K562 (cell line): ENCODE results near the gene THBS1. TPM values are rescaled to one million over a fixed set of nuclear protein-coding genes. Genes with fewer than 3 reads are reported as not detected.
A peak's percentile ranks its signal among the peaks of the same experiment; 100 is the strongest.

Experiments used
- ATAC-seq: fragments of 200-7000 bp; cut with Tn5 transposase; 3 replicates; pipeline ENCODE4 v1.9.1; 2020; ENCODE audit warnings: moderate library complexity
- BruUV-seq: library from RNA; stranded (reverse); fragments of 400-500 nt; replicated peaks from 2 replicates; lab custom pipeline; 2021; lab: Mats Ljungman, UMichigan
- CTCF ChIA-PET: fragments of 300-600 bp; formaldehyde crosslinking; extraction: SDS; loops from one replicate; lab custom pipeline; 2021; ENCODE audit warnings: low intra/inter-chr PET ratio; lab: Yijun Ruan, JAX
- POLR2A ChIA-PET: fragments of 300-600, 350-650 bp; sonication (Branson Sonifier 250); formaldehyde crosslinking; extraction: SDS; loops from one replicate; lab custom pipeline; 2021; ENCODE audit warnings: antibody characterized with exemption, inconsistent platforms; lab: Yijun Ruan, JAX
- DNase-seq, 4 experiments: peaks; one replicate each; pipeline versions ENCODE4 v3.0.0 to v3.0.0-alpha.2; 2011 to 2018; ENCODE audit warnings: low spot score in 3 of 4, mixed read lengths in 3 of 4; ENCODE audit errors: extremely low read depth in 1 of 4
- FAIRE-seq: peaks from 2 replicates; lab custom pipeline; 2011; peaks lifted over from hg19 to GRCh38; lab: Jason Lieb, UNC
- H2AFZ ChIP-seq: 2 replicates; pipeline ENCODE4 v1.6.0; 2011; ENCODE audit warnings: low read depth, low read length, control low read depth, inconsistent platforms
- H3K27ac ChIP-seq: fragments of 200-600 bp; 3 replicates; pipeline ENCODE4 v1.8.0; 2011; ENCODE audit warnings: low read depth, mild to moderate bottlenecking, control low read depth, inconsistent platforms, low read length, moderate library complexity, mixed read lengths; ENCODE audit errors: extremely low read depth
- H3K27me3 ChIP-seq, 2 experiments: fragments of 300-600 bp in 1 of 2; 2 replicates in 1 of 2; 3 replicates in 1 of 2; pipeline versions ENCODE4 v1.6.0 to v1.8.0; 2011; ENCODE audit warnings: inconsistent platforms in 2 of 2, low read length in 2 of 2, mild to moderate bottlenecking in 1 of 2, mixed read lengths in 1 of 2, moderate library complexity in 1 of 2; ENCODE audit not compliant: control insufficient read depth in 2 of 2, insufficient read depth in 2 of 2
- H3K36me3 ChIP-seq: fragments of 300-600 bp; 3 replicates; pipeline ENCODE4 v1.8.0; 2011; ENCODE audit warnings: mild to moderate bottlenecking, low read length, inconsistent platforms; ENCODE audit not compliant: control insufficient read depth, insufficient read depth
- H3K4me1 ChIP-seq, 2 experiments: fragments of 200-600 bp in 1 of 2; replicated peaks in 1 of 2; 2 replicates in 1 of 2; 3 replicates in 1 of 2; pipeline versions ENCODE4 v1.5.1 to v1.8.0; 2011; ENCODE audit warnings: inconsistent platforms in 2 of 2, low read length in 2 of 2, mild to moderate bottlenecking in 1 of 2, mixed read lengths in 1 of 2, moderate library complexity in 1 of 2; ENCODE audit not compliant: control insufficient read depth in 2 of 2, insufficient read depth in 2 of 2
- H3K4me2 ChIP-seq: 2 replicates; pipeline ENCODE4 v1.6.1; 2011; ENCODE audit warnings: low read length, control low read depth, inconsistent platforms, mixed read lengths; ENCODE audit not compliant: insufficient read depth
- H3K4me3 ChIP-seq: fragments of 200-600 bp; sonication (generic), shearing (Covaris generic); 2 replicates; pipeline ENCODE4 v1.5.1; 2016; ENCODE audit warnings: control low read depth, inconsistent platforms
- H3K79me2 ChIP-seq: fragments of 200-600 bp; 3 replicates; pipeline ENCODE4 v1.8.0; 2011; ENCODE audit warnings: low read length, inconsistent platforms; ENCODE audit not compliant: control insufficient read depth, insufficient read depth
- H3K9ac ChIP-seq, 2 experiments: 2 replicates each; pipeline versions ENCODE4 v1.6.0 to v1.6.1; 2011; ENCODE audit warnings: low read depth in 2 of 2, low read length in 2 of 2, control low read depth in 1 of 2, inconsistent platforms in 1 of 2, mild to moderate bottlenecking in 1 of 2, mixed read lengths in 1 of 2; ENCODE audit not compliant: insufficient read depth in 1 of 2
- H3K9me1 ChIP-seq: one replicate; pipeline ENCODE4 v1.6.0; 2011; ENCODE audit warnings: inconsistent platforms, mild to moderate bottlenecking, low read length, moderate library complexity; ENCODE audit not compliant: control insufficient read depth, insufficient read depth
- H3K9me3 ChIP-seq: replicated peaks from 2 replicates; pipeline ENCODE4 v1.5.1; 2011; ENCODE audit warnings: low read depth, low read length, inconsistent platforms; ENCODE audit not compliant: control insufficient read depth, insufficient read depth
- H4K20me1 ChIP-seq: replicated peaks from 2 replicates; pipeline ENCODE4 v1.6.1; 2011; ENCODE audit warnings: low read length, inconsistent platforms, mixed read lengths; ENCODE audit not compliant: control insufficient read depth, insufficient read depth
- ARID1B ChIP-seq: fragments of 450-650 bp; IDR thresholded peaks from 2 replicates; pipeline ENCODE4 v1.6.1; 2016; ENCODE audit warnings: antibody characterized with exemption, mild to moderate bottlenecking, inconsistent platforms
- CBFA2T3 ChIP-seq: fragments of 450-650 bp; IDR thresholded peaks from 2 replicates; pipeline ENCODE4 v1.6.1; 2017
- CBX8 ChIP-seq: fragments of 200-600 bp; sonication (generic); IDR thresholded peaks from 2 replicates; pipeline ENCODE4 v1.6.1; 2012; ENCODE audit warnings: borderline replicate concordance, mixed run types, low read depth, mild to moderate bottlenecking, moderate library complexity, mixed read lengths, low read length, control low read depth, inconsistent platforms; ENCODE audit not compliant: poor library complexity, severe bottlenecking; ENCODE audit errors: extremely low read depth
- DNMT1 ChIP-seq: fragments of 450-650 bp; IDR thresholded peaks from 2 replicates; pipeline ENCODE4 v1.6.1; 2016; ENCODE audit warnings: antibody characterized with exemption, mild to moderate bottlenecking
- EHMT2 ChIP-seq: fragments of 450-650 bp; IDR thresholded peaks from 2 replicates; pipeline ENCODE4 v1.6.1; 2018; ENCODE audit warnings: antibody characterized with exemption
- HDAC2 ChIP-seq: fragments of 450-650 bp; IDR thresholded peaks from 2 replicates; pipeline ENCODE4 v1.6.1; 2016; ENCODE audit warnings: mild to moderate bottlenecking
- NELFE ChIP-seq: IDR thresholded peaks from 2 replicates; pipeline ENCODE4 v1.6.1; 2011; ENCODE audit warnings: mild to moderate bottlenecking; ENCODE audit not compliant: insufficient read depth, insufficient read length
- PCBP2 ChIP-seq: fragments of 200-400 bp; formaldehyde crosslinking; IDR thresholded peaks from 2 replicates; pipeline ENCODE4 v1.6.1; 2018; ENCODE audit warnings: low read length, low read depth, mild to moderate bottlenecking, moderate library complexity; ENCODE audit not compliant: poor library complexity, severe bottlenecking
- STAT5B ChIP-seq: fragments of 250-450 bp; sonication (Bioruptor Pico); IDR thresholded peaks from 2 replicates; pipeline ENCODE4 v1.8.0; 2021; ENCODE audit warnings: mild to moderate bottlenecking, inconsistent platforms
- WGBS: fragments of 100-300 bp; shearing (Covaris generic); methylation state at CpG from one replicate; pipeline ENCODE4 v1.1.6; 2016; ENCODE audit warnings: low coverage, mixed read lengths; ENCODE audit not compliant: insufficient coverage; ENCODE audit errors: missing lambda C conversion rate; 5-methylcytosine and 5-hydroxymethylcytosine counted together
- in situ Hi-C: fragments of 300-500 bp; cut with MboI; formaldehyde crosslinking; loops from 4 replicates; pipeline ENCODE4 v1.15.0; 2018; ENCODE audit warnings: inconsistent platforms, mixed read lengths
- intact Hi-C: fragments of 100-400 bp; cut with micrococcal nuclease; formaldehyde crosslinking; loops from 2 replicates; pipeline ENCODE4 v1.14.2; 2022
- polyA plus RNA-seq, 8 experiments: library from polyadenylated mRNA; depleted of rRNA in 4 of 8; stranded (reverse) in 5 of 8; unstranded in 3 of 8; fragments of >200 nt; fragmentation: Nextera tagmentation in 2 of 8; fragmentation: Illumina TruSeq in 1 of 8; extraction: Ambion mirVana in 2 of 8; extraction: Trizol in 1 of 8; gene quantifications; 2 replicates each; pipeline versions ENCODE4 v1.2.1 to v1.2.3, GENCODE V29; 2011 to 2014; ENCODE audit warnings: inconsistent platforms in 1 of 8, missing spikeins in 1 of 8
- total RNA-seq, 7 experiments: library from RNA; depleted of rRNA in 6 of 7; stranded (reverse); fragments of >200 nt in 6 of 7; fragmentation: Illumina TruSeq in 2 of 7; extraction: Trizol in 2 of 7; gene quantifications; 2 replicates each; pipeline versions ENCODE4 v1.2.1 to v1.2.3, GENCODE V29; 2011 to 2021; ENCODE audit warnings: low replicate concordance in 1 of 7
- TF ChIP-seq, protein P1 (sequence below), 2 experiments: fragments of 450-650 bp; IDR thresholded peaks; 2 replicates each; pipeline ENCODE4 v1.6.1; 2016; ENCODE audit warnings: mild to moderate bottlenecking in 2 of 2, borderline replicate concordance in 1 of 2, low read depth in 1 of 2, moderate library complexity in 1 of 2

THBS1 gene
- total and polyA plus RNA-seq, 9 of the 15 experiments (the other 6 are each of a cell fraction or from before 2014, with no cell fraction given): 0.04 to 1.3 (median 0.40) TPM

- BruUV-seq: no TSS peak
These were observed 45.9 kb upstream of the THBS1 start for GRCh38 chr15:39534996-39535395.

DNA sequence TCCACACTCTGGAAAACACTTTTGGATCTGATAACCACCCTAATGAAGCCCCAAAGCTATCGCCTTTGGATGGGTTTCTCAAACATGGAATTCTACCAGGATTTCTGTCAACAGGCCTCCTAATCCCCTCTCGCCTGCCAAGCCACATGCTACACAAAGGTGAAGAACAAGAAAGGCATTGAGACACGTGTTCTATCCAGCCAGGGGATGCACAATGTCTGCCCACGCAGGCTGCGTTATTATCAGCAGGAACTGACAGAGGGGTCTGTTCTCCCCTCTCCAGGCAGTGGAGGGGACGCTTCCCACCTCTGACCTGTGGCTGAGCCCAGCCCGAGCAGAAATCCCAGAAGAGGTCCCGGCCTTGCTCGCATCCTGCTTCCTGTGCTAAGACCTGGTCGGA, 45.4 kb upstream of the THBS1 start:
- Histone ChIP-seq H3K27ac (no peak overlapping the region), H4K20me1 (no peaks in the 10 kb centered on the region), H3K9me3 (no peaks in the 10 kb centered on the region), H3K79me2 (no peaks in the 10 kb centered on the region), H3K36me3 (no peaks in the 10 kb centered on the region), H3K27me3 (peaks cover 0 to 11% of the 10 kb centered on the region in 2 experiments; a peak in 2 of 5 replicates), H2AFZ (peak overlapping the region; percentile 32; the same call in 1 of the 2 replicates), H3K4me3 (no peak overlapping the region), H3K9me1 (no peaks in the 10 kb centered on the region), H3K9ac (no peak overlapping the region), H3K4me2 (no peak overlapping the region), H3K4me1 (no peaks in the 10 kb centered on the region)
- CTCF ChIA-PET: no interaction called here
- TF ChIP-seq EHMT2 (no peak), CBFA2T3 (no peak), PCBP2 (no peak), HDAC2 (no peak), NELFE (no peak)
- TF ChIP-seq, protein P1, sequence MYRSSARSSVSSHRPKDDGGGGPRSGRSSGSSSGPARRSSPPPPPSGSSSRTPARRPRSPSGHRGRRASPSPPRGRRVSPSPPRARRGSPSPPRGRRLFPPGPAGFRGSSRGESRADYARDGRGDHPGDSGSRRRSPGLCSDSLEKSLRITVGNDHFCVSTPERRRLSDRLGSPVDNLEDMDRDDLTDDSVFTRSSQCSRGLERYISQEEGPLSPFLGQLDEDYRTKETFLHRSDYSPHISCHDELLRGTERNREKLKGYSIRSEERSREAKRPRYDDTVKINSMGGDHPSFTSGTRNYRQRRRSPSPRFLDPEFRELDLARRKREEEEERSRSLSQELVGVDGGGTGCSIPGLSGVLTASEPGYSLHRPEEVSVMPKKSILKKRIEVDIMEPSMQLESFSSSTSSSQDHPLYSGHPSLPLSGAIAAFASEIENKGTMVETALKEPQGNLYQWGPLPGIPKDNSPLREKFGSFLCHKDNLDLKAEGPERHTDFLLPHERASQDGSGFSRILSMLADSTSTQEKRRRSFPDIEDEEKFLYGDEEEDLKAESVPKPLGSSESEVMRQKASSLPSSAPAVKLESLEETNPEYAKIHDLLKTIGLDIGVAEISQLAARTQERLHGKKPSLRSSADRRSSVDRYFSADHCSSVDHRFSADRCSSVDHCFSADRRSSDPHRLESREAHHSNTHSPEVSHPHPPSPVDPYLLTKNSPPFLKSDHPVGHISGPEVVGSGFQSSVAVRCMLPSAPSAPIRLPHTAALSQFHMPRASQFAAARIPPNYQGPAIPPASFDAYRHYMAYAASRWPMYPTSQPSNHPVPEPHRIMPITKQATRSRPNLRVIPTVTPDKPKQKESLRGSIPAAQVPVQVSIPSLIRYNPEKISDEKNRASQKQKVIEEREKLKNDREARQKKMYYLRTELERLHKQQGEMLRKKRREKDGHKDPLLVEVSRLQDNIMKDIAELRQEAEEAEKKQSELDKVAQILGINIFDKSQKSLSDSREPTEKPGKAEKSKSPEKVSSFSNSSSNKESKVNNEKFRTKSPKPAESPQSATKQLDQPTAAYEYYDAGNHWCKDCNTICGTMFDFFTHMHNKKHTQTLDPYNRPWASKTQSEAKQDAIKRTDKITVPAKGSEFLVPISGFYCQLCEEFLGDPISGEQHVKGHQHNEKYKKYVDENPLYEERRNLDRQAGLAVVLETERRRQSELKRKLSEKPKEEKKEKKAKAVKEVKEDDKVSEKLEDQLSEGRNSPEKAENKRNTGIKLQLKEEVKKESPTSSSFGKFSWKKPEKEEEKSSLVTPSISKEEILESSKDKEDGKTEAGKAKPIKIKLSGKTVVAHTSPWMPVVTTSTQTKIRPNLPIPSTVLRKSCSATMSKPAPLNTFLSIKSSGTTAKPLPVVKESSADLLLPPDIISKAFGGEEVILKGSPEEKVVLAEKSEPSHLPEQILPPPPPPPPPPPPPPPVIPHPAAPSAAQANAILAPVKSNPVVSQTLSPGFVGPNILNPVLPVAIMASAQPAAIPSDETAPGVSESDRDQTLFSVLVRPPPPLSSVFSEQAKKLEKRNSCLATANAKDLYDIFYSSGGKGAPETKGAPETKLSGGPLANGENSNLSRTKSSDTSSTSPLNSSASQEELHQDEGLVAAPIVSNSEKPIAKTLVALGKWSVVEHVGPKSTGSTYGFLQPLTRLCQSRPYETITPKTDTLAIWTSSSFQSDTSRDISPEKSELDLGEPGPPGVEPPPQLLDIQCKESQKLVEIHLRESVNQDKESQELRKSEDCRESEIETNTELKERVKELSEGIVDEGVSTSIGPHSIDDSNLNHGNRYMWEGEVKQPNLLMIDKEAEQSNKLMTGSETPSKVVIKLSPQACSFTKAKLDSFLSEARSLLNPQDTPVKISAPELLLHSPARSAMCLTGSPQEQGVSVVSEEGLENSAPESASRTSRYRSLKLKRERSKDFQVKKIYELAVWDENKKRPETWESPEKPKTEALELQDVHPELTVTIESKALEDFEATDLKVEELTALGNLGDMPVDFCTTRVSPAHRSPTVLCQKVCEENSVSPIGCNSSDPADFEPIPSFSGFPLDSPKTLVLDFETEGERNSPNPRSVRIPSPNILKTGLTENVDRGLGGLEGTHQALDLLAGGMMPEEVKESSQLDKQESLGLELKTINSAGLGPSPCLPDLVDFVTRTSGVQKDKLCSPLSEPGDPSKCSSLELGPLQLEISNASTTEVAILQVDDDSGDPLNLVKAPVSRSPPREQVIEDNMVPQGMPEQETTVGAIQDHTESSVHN (IDR thresholded peaks at IDR 0.05; ENCODE audit: borderline replicate concordance in 1 of 2, low read depth in 1 of 2): no peak
- FAIRE-seq (no peak), DNase-seq (no peak), ATAC-seq (no peak)
- POLR2A ChIA-PET: no interaction called here
- no TSS peak for BruUV-seq
- 24% methylated on average over 9 of the region's 10 CpGs for whole genome bisulfite sequencing
- intact Hi-C loops (no loop called here), in situ Hi-C loops (no loop called here)

More at GRCh38 chr15:39534996-39535395, 45.9 kb upstream of the THBS1 start:
- H3K4me3 ChIP-seq: no peak overlapping the region
- intact Hi-C loops: no loop called here
- FAIRE-seq: no peak
- DNase-seq: no peak
- H3K4me1 ChIP-seq: no peaks in the 10 kb centered on the region
- H3K9me3 ChIP-seq: no peaks in the 10 kb centered on the region
- no peak overlapping the region for H3K27ac ChIP-seq
- ATAC-seq: no peak
- H2AFZ ChIP-seq: peak overlapping the region; percentile 19; the same call in 1 of the 2 replicates
- no peaks in the 10 kb centered on the region for H4K20me1 ChIP-seq
- no peak overlapping the region for H3K9ac ChIP-seq
- WGBS: 23% methylated on average over 5 of the region's 5 CpGs
- peaks cover 0 to 11% of the 10 kb centered on the region in 2 experiments; a peak in 2 of 5 replicates for H3K27me3 ChIP-seq
- no peaks in the 10 kb centered on the region for H3K9me1 ChIP-seq
- H3K4me2 ChIP-seq: no peak overlapping the region
- no peaks in the 10 kb centered on the region for H3K36me3 ChIP-seq
- ChIA-PET POLR2A (no interaction called here), CTCF (no interaction called here)
- in situ Hi-C loops: no loop called here
- no peaks in the 10 kb centered on the region for H3K79me2 ChIP-seq
- TF ChIP-seq DNMT1 (no peak), CBX8 (no peak), ARID1B (no peak), STAT5B (no peak)
